HepG2 (cell line): ENCODE measurements around the gene IGF2. TPM values are rescaled to one million over a fixed set of nuclear protein-coding genes. Genes with fewer than 3 reads are reported as not detected.

Experiments
- BHLHE40 ChIP-seq: IDR thresholded peaks from 2 replicates; pipeline ENCODE4 v1.6.1; 2011; ENCODE audit warnings: low read length, improper control_type of control experiment
- GPN1 ChIP-seq: sonication (generic); formaldehyde crosslinking; IDR thresholded peaks from 2 replicates; pipeline ENCODE4 v1.5.1; 2020; ENCODE audit warnings: missing genetic modification reagents, borderline replicate concordance
- HNF1B ChIP-seq: sonication (generic); formaldehyde crosslinking; IDR thresholded peaks from 2 replicates; pipeline ENCODE4 v1.5.1; 2020; ENCODE audit warnings: mild to moderate bottlenecking, moderate library complexity, missing genetic modification reagents
- IKZF4 ChIP-seq: sonication (generic); formaldehyde crosslinking; IDR thresholded peaks from 2 replicates; pipeline ENCODE4 v1.5.1; 2020; ENCODE audit warnings: borderline replicate concordance, mild to moderate bottlenecking, low read depth, missing genetic modification reagents; ENCODE audit errors: not compliant biosample characterization
- KLF6 ChIP-seq: IDR thresholded peaks from 2 replicates; pipeline ENCODE4 v1.8.0; 2016; ENCODE audit warnings: missing biosample characterization, missing genetic modification reagents
- MED13 ChIP-seq: sonication (generic); formaldehyde crosslinking; IDR thresholded peaks from 2 replicates; pipeline ENCODE4 v1.5.0; 2020; ENCODE audit warnings: missing genetic modification reagents
- NFKB2 ChIP-seq: sonication (generic); formaldehyde crosslinking; IDR thresholded peaks from 2 replicates; pipeline ENCODE4 v1.4.0; 2020; ENCODE audit warnings: missing genetic modification reagents, borderline replicate concordance
- NR0B2 ChIP-seq: sonication (generic); formaldehyde crosslinking; IDR thresholded peaks from 2 replicates; pipeline ENCODE4 v1.4.0; 2020; ENCODE audit warnings: mild to moderate bottlenecking, missing genetic modification reagents
- RBM22 ChIP-seq: fragments of 200-400 bp; formaldehyde crosslinking; optimal IDR thresholded peaks from 2 replicates; pipeline ENCODE3; 2017; ENCODE audit warnings: mild to moderate bottlenecking, low read length, moderate library complexity
- TCF7 ChIP-seq: sonication (generic); IDR thresholded peaks from 2 replicates; pipeline ENCODE4 v1.6.1; 2016; ENCODE audit warnings: antibody characterized with exemption, low read depth
- TFDP2 ChIP-seq: sonication (generic); formaldehyde crosslinking; IDR thresholded peaks from 2 replicates; pipeline ENCODE4 v1.4.0; 2020; ENCODE audit warnings: missing genetic modification reagents
- ZBTB34 ChIP-seq: sonication (generic); formaldehyde crosslinking; IDR thresholded peaks from 2 replicates; pipeline ENCODE4 v1.8.0; 2022; ENCODE audit warnings: mild to moderate bottlenecking, missing genetic modification reagents
- ZMYM3 ChIP-seq: sonication (generic); formaldehyde crosslinking; IDR thresholded peaks from 2 replicates; pipeline ENCODE4 v1.5.1; 2020; ENCODE audit warnings: mild to moderate bottlenecking, missing genetic modification reagents
- ZNF232 ChIP-seq: sonication (generic); formaldehyde crosslinking; IDR thresholded peaks from 2 replicates; pipeline ENCODE4 v1.4.0; 2020; ENCODE audit warnings: missing genetic modification reagents, borderline replicate concordance
- ZNF276 ChIP-seq: sonication (generic); formaldehyde crosslinking; IDR thresholded peaks from 2 replicates; pipeline ENCODE4 v1.4.0; 2020; ENCODE audit warnings: mild to moderate bottlenecking, low read depth, missing genetic modification reagents
- ZNF687 ChIP-seq: sonication (generic); formaldehyde crosslinking; IDR thresholded peaks from 2 replicates; pipeline ENCODE4 v1.5.1; 2020; ENCODE audit warnings: mild to moderate bottlenecking, missing genetic modification reagents, moderate library complexity
- ZZZ3 ChIP-seq: sonication (generic); formaldehyde crosslinking; IDR thresholded peaks from 2 replicates; pipeline ENCODE4 v1.4.0; 2020; ENCODE audit warnings: missing genetic modification reagents, mild to moderate bottlenecking, borderline replicate concordance
- polyA plus RNA-seq, 8 experiments: library from polyadenylated mRNA; depleted of rRNA in 3 of 8; stranded (reverse) in 7 of 8; unstranded in 1 of 8; fragments of >200 nt; fragmentation: Illumina TruSeq in 4 of 8; extraction: Trizol in 4 of 8; gene quantifications; 2 replicates each; pipeline versions ENCODE4 v1.2.1 to v1.2.3, GENCODE V29; 2011 to 2016; ENCODE audit warnings: low read depth in 4 of 8, missing spikeins in 1 of 8, mixed read lengths in 1 of 8; ENCODE audit not compliant: insufficient read depth in 1 of 8
- total RNA-seq, 5 experiments: library from RNA; depleted of rRNA; stranded (reverse); fragments of >200 nt; fragmentation: Illumina TruSeq; extraction: Trizol; gene quantifications; 2 replicates each; pipeline ENCODE4 v1.2.3, GENCODE V29; 2016; ENCODE audit warnings: low read depth in 1 of 5

The IGF2 gene
- total and polyA plus RNA-seq, 2 of the 13 experiments (the other 11 are each of a cell fraction or from before 2014, with no cell fraction given), result 79.1 to 254 TPM

GRCh38 chr11:2128511-2129307 is 10.5 kb downstream of the IGF2 start (continued):
- TF ChIP-seq ZNF276 (CRISPR knock-in tag) (0 out of 2 replicates have a peak, but pooled peaks have one; percentile 27), IKZF4 (CRISPR knock-in tag) (peak; percentile 23), BHLHE40 (no peak), NR0B2 (CRISPR knock-in tag) (no peak), ZNF232 (CRISPR knock-in tag) (no peak; the same call in 1 of the 2 replicates), ZBTB34 (CRISPR knock-in tag) (no peak), RBM22 (peak; percentile 96), TFDP2 (CRISPR knock-in tag) (no peak; the same call in 1 of the 2 replicates), TCF7 (no peak), ZMYM3 (CRISPR knock-in tag) (0 out of 2 replicates have a peak, but pooled peaks have one; percentile 22), MED13 (CRISPR knock-in tag) (no peak), NFKB2 (CRISPR knock-in tag) (no peak), GPN1 (CRISPR knock-in tag) (no peak), ZZZ3 (no peak), HNF1B (CRISPR knock-in tag) (peak; percentile 71), ZNF687 (CRISPR knock-in tag) (peak; percentile 57), KLF6 (peak; percentile 32; the same call in 1 of the 2 replicates)
